GM12878 (cell line): ENCODE data around the gene ME3. TPM values are rescaled to one million over a fixed set of nuclear protein-coding genes. Genes with fewer than 3 reads are reported as not detected.

Experiments used
- BACH1 ChIP-seq: fragments of 450-650 bp; IDR thresholded peaks from 2 replicates; pipeline ENCODE4 v1.6.1; 2017; ENCODE audit warnings: mild to moderate bottlenecking, borderline replicate concordance
- CBFB ChIP-seq: IDR thresholded peaks from 2 replicates; pipeline ENCODE4 v1.6.1; 2016; ENCODE audit warnings: antibody characterized with exemption, low read depth
- ELK1 ChIP-seq: IDR thresholded peaks from 2 replicates; pipeline ENCODE4 v1.6.1; 2012; ENCODE audit warnings: low read depth, low read length, improper control_type of control experiment
- FOXK2 ChIP-seq: fragments of 450-650 bp; IDR thresholded peaks from 2 replicates; pipeline ENCODE4 v1.6.1; 2017; ENCODE audit warnings: mild to moderate bottlenecking, moderate library complexity
- GATAD2B ChIP-seq: fragments of 450-650 bp; conservative IDR thresholded peaks from 2 replicates; pipeline ENCODE4 v1.6.1; 2017; ENCODE audit warnings: low read depth, mild to moderate bottlenecking, moderate library complexity
- MAX ChIP-seq: IDR thresholded peaks from 2 replicates; pipeline ENCODE4 v1.6.1; 2012; ENCODE audit warnings: low read depth, low read length, improper control_type of control experiment
- MLLT1 ChIP-seq: fragments of 450-650 bp; IDR thresholded peaks from 2 replicates; pipeline ENCODE4 v1.6.1; 2016; ENCODE audit warnings: mild to moderate bottlenecking
- PKNOX1 ChIP-seq: fragments of 450-650 bp; IDR thresholded peaks from 2 replicates; pipeline ENCODE4 v1.6.1; 2016; ENCODE audit warnings: mild to moderate bottlenecking
- REST ChIP-seq: IDR thresholded peaks from 2 replicates; pipeline ENCODE4 v1.6.1; 2012; ENCODE audit warnings: mild to moderate bottlenecking, low read depth, low read length
- RFX5 ChIP-seq: IDR thresholded peaks from 2 replicates; pipeline ENCODE4 v1.6.1; 2011; ENCODE audit warnings: low read depth, low read length, improper control_type of control experiment
- SIX5 ChIP-seq: IDR thresholded peaks from 2 replicates; pipeline ENCODE4 v1.6.1; 2011; ENCODE audit warnings: mild to moderate bottlenecking, low read depth, low read length, moderate library complexity; ENCODE audit not compliant: severe bottlenecking
- polyA plus RNA-seq, 11 experiments: library from polyadenylated mRNA; depleted of rRNA in 4 of 11; unstranded in 6 of 11; stranded (reverse) in 5 of 11; fragments of >200 nt; fragmentation: Nextera tagmentation in 4 of 11; fragmentation: Illumina TruSeq in 1 of 11; extraction: Ambion mirVana in 4 of 11; extraction: Trizol in 1 of 11; gene quantifications; 1 replicate in 1 of 11; 2 replicates in 10 of 11; pipeline versions ENCODE4 v1.2.1 to v1.2.3, GENCODE V29; 2011 to 2016; ENCODE audit warnings: inconsistent platforms in 2 of 11, missing spikeins in 2 of 11, low read depth in 1 of 11
- total RNA-seq, 4 experiments: library from RNA; depleted of rRNA in 3 of 4; stranded (reverse); fragments of >200 nt in 3 of 4; fragmentation: Illumina TruSeq in 1 of 4; extraction: Trizol in 1 of 4; gene quantifications; 2 replicates each; pipeline versions ENCODE4 v1.2.1 to v1.2.3, GENCODE V29; 2013 to 2021
- TF ChIP-seq, protein P1 (sequence below): IDR thresholded peaks from 2 replicates; pipeline ENCODE4 v1.6.1; 2011; ENCODE audit warnings: low read depth, low read length, improper control_type of control experiment, borderline replicate concordance
- TF ChIP-seq, protein P2 (sequence below): fragments of 450-650 bp; IDR thresholded peaks from 2 replicates; pipeline ENCODE4 v1.6.1; 2018; ENCODE audit warnings: borderline replicate concordance, mild to moderate bottlenecking; ENCODE audit not compliant: partially characterized antibody

ME3 gene
- total and polyA plus RNA-seq, 10 of the 15 experiments (the other 5 are each of a cell fraction or from before 2014, with no cell fraction given): 0.06 to 0.40 (median 0.19) TPM; not detected in 2

DNA sequence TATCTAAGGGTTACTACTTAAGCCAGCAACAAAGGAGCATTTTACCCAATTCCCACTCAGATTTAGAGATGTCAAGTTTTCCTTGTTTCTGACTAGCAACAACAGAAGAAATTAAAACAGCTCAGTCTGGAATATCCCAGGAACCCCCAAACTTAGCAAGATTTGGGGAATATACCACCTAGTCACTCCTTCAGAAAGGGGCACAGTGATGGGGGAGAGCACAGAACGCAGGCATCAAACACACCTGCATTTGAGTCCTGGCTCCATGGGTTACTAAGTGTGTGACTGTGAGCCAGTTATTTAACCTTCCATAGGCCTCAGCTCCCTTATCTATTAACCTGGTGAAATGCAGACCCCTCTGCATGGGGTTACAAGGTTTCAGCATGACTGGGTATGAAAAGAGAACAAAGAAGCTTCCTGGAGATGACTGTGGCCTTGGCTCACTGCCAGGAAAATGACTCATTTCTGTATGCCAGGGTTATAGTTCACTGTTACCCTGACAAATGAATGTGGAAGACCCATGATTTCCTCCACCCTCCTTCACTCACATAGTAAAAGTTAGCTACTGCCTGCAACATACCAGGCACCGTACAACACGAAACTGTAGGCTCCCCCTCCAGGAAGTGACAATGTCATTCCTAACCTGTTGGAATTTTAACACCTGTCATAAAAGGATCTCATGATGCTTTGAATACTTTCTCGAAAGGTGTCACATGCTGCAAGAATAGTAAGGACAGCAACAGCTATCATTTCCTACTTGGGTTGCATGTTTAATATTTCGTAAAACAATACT, 79.6 kb downstream of the ME3 start (continued):
- TF ChIP-seq, protein P1, sequence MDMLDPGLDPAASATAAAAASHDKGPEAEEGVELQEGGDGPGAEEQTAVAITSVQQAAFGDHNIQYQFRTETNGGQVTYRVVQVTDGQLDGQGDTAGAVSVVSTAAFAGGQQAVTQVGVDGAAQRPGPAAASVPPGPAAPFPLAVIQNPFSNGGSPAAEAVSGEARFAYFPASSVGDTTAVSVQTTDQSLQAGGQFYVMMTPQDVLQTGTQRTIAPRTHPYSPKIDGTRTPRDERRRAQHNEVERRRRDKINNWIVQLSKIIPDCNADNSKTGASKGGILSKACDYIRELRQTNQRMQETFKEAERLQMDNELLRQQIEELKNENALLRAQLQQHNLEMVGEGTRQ: no peak; the same call in 1 of the 2 replicates
- TF ChIP-seq GATAD2B (0 out of 2 replicates have a peak, but pooled peaks have one; percentile 74), PKNOX1 (peak; percentile 61; the same call in 1 of the 2 replicates), RFX5 (no peak), REST (no peak), MLLT1 (0 out of 2 replicates have a peak, but pooled peaks have one; percentile 38), MAX (no peak), BACH1 (peak; percentile 75; the same call in 1 of the 2 replicates), ELK1 (no peak), CBFB (no peak), FOXK2 (no peak), SIX5 (no peak)
- TF ChIP-seq, protein P2, sequence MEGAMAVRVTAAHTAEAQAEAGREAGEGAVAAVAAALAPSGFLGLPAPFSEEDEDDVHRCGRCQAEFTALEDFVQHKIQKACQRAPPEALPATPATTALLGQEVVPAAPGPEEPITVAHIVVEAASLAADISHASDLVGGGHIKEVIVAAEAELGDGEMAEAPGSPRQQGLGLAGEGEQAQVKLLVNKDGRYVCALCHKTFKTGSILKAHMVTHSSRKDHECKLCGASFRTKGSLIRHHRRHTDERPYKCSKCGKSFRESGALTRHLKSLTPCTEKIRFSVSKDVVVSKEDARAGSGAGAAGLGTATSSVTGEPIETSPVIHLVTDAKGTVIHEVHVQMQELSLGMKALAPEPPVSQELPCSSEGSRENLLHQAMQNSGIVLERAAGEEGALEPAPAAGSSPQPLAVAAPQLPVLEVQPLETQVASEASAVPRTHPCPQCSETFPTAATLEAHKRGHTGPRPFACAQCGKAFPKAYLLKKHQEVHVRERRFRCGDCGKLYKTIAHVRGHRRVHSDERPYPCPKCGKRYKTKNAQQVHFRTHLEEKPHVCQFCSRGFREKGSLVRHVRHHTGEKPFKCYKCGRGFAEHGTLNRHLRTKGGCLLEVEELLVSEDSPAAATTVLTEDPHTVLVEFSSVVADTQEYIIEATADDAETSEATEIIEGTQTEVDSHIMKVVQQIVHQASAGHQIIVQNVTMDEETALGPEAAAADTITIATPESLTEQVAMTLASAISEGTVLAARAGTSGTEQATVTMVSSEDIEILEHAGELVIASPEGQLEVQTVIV: no peak
